A549 (cell line): Measurements from ENCODE around the gene NDUFS3. TPM values are rescaled to one million over a fixed set of nuclear protein-coding genes. Genes with fewer than 3 reads are reported as not detected.

ENCODE experiments used
- ATAC-seq, 2 experiments: fragments of 200-7000 bp in 1 of 2; fragments of >200 bp in 1 of 2; cut with Nextera tagmentation in 1 of 2; cut with Tn5 transposase in 1 of 2; 3 replicates each; pipeline versions ENCODE4 v1.8.0 to v1.9.1; 2018 to 2020; ENCODE audit warnings: mild to moderate bottlenecking in 1 of 2, moderate library complexity in 1 of 2
- CTCF ChIA-PET: fragments of 300-600 bp; sonication (Branson Sonifier 250); formaldehyde crosslinking; extraction: SDS; loops from one replicate; lab custom pipeline; 2021; ENCODE audit warnings: antibody characterized with exemption, inconsistent platforms; lab: Yijun Ruan, JAX
- POLR2A ChIA-PET: fragments of 350-600 bp; formaldehyde crosslinking; extraction: SDS; loops from one replicate; lab custom pipeline; 2021; ENCODE audit warnings: antibody characterized with exemption, inconsistent platforms; lab: Yijun Ruan, JAX
- DNase-seq, 2 experiments: peaks; one replicate each; pipeline versions ENCODE4 v3.0.0 to v3.0.0-alpha.2; 2011 to 2016; ENCODE audit warnings: low read depth in 1 of 2, low spot score in 1 of 2
- FAIRE-seq: peaks from 2 replicates; lab custom pipeline; 2011; peaks lifted over from hg19 to GRCh38; lab: Jason Lieb, UNC
- H3K27ac ChIP-seq, 2 experiments: fragments of >200 bp; sonication (Bioruptor Twin); formaldehyde crosslinking; 3 replicates each; pipeline ENCODE4 v1.5.1; 2016 to 2017
- H3K4me1 ChIP-seq: fragments of >200 bp; sonication (Bioruptor Twin); formaldehyde crosslinking; 3 replicates; pipeline ENCODE4 v1.6.1; 2016
- H3K4me2 ChIP-seq: fragments of >200 bp; sonication (Bioruptor Twin); formaldehyde crosslinking; 3 replicates; pipeline ENCODE4 v1.6.1; 2016
- H3K4me3 ChIP-seq: fragments of >200 bp; sonication (Bioruptor Twin); formaldehyde crosslinking; 3 replicates; pipeline ENCODE4 v1.5.1; 2016
- H3K9me3 ChIP-seq: fragments of >200 bp; sonication (Bioruptor Twin); formaldehyde crosslinking; 3 replicates; pipeline ENCODE4 v1.6.1; 2016
- ATOH8 ChIP-seq: fragments of 250-450 bp; sonication (Bioruptor Pico); IDR thresholded peaks from 2 replicates; pipeline ENCODE4 v1.5.0; 2020; ENCODE audit warnings: low read depth, mild to moderate bottlenecking, moderate library complexity
- BCL3 ChIP-seq: fragments of >200 bp; sonication (Bioruptor Twin); formaldehyde crosslinking; IDR thresholded peaks from 3 replicates; pipeline ENCODE4 v1.6.1; 2016
- CBX8 ChIP-seq: fragments of 200-600 bp; sonication (generic); IDR thresholded peaks from 2 replicates; pipeline ENCODE4 v1.6.1; 2016
- CEBPB ChIP-seq, 2 experiments: fragments of >200 bp in 1 of 2; sonication (Bioruptor Twin) in 1 of 2; formaldehyde crosslinking in 1 of 2; IDR thresholded peaks; 2 replicates each; pipeline ENCODE4 v1.6.1; 2012 to 2016
- CHD4 ChIP-seq: fragments of 200-600 bp; sonication (generic); IDR thresholded peaks from 2 replicates; pipeline ENCODE4 v1.6.1; 2016; ENCODE audit warnings: antibody characterized with exemption, mild to moderate bottlenecking, borderline replicate concordance
- EHF ChIP-seq: fragments of 250-450 bp; sonication (Bioruptor Pico); IDR thresholded peaks from 2 replicates; pipeline ENCODE4 v1.5.0; 2020; ENCODE audit warnings: mild to moderate bottlenecking
- EHMT2 ChIP-seq: fragments of 200-600 bp; sonication (generic); IDR thresholded peaks from 2 replicates; pipeline ENCODE4 v1.6.1; 2016; ENCODE audit warnings: antibody characterized with exemption, low read depth, mild to moderate bottlenecking, moderate library complexity
- ESRRA ChIP-seq: fragments of 150-350 bp; IDR thresholded peaks from 2 replicates; pipeline ENCODE4 v1.6.1; 2014; ENCODE audit warnings: mild to moderate bottlenecking, low read length, borderline replicate concordance
- FOSB ChIP-seq: fragments of 250-450 bp; sonication (Bioruptor Pico); IDR thresholded peaks from 2 replicates; pipeline ENCODE4 v1.5.0; 2020; ENCODE audit warnings: mild to moderate bottlenecking, moderate library complexity
- HOXB13 ChIP-seq: fragments of 250-450 bp; sonication (Bioruptor Pico); IDR thresholded peaks from 2 replicates; pipeline ENCODE4 v1.5.0; 2020; ENCODE audit warnings: low read depth, mild to moderate bottlenecking, moderate library complexity
- JUN ChIP-seq, 2 experiments: fragments of >200 bp; sonication (Bioruptor Twin); formaldehyde crosslinking; IDR thresholded peaks; 2 replicates in 1 of 2; 3 replicates in 1 of 2; pipeline ENCODE4 v1.6.1; 2016 to 2017
- KDM1A ChIP-seq: fragments of 200-600 bp; sonication (generic); IDR thresholded peaks from 2 replicates; pipeline ENCODE4 v1.6.1; 2016; ENCODE audit warnings: low read depth, mild to moderate bottlenecking
- MAFK ChIP-seq: fragments of 450-650 bp; IDR thresholded peaks from 2 replicates; pipeline ENCODE4 v1.6.1; 2014; ENCODE audit not compliant: partially characterized antibody
- MYC ChIP-seq: IDR thresholded peaks from 2 replicates; pipeline ENCODE4 v1.6.1; 2012; ENCODE audit warnings: mild to moderate bottlenecking, inconsistent platforms, low read length, improper control_type of control experiment, borderline replicate concordance
- NR3C1 ChIP-seq: fragments of >200 bp; sonication (Bioruptor Twin); formaldehyde crosslinking; IDR thresholded peaks from 3 replicates; pipeline ENCODE4 v1.6.1; 2017
- PBX3 ChIP-seq: IDR thresholded peaks from 2 replicates; pipeline ENCODE4 v1.6.1; 2012
- RARB ChIP-seq: fragments of 250-450 bp; sonication (Bioruptor Pico); IDR thresholded peaks from 2 replicates; pipeline ENCODE4 v1.8.0; 2021; ENCODE audit warnings: mild to moderate bottlenecking, moderate library complexity
- RNF2 ChIP-seq: fragments of 200-600 bp; sonication (generic); IDR thresholded peaks from 2 replicates; pipeline ENCODE4 v1.6.1; 2016; ENCODE audit warnings: low read depth, mild to moderate bottlenecking, antibody characterized with exemption, moderate library complexity, borderline replicate concordance
- SMC3 ChIP-seq: fragments of >200 bp; sonication (Bioruptor Twin); formaldehyde crosslinking; IDR thresholded peaks from 3 replicates; pipeline ENCODE4 v1.6.1; 2018; ENCODE audit warnings: inconsistent platforms
- TFCP2L1 ChIP-seq: fragments of 250-450 bp; sonication (Bioruptor Pico); IDR thresholded peaks from 2 replicates; pipeline ENCODE4 v1.5.0; 2021; ENCODE audit warnings: mild to moderate bottlenecking
- TP53 ChIP-seq: fragments of 250-450 bp; sonication (Bioruptor Pico); IDR thresholded peaks from 2 replicates; pipeline ENCODE4 v1.5.0; 2021; ENCODE audit warnings: mild to moderate bottlenecking, moderate library complexity
- ZFP36 ChIP-seq: fragments of 450-650 bp; IDR thresholded peaks from 2 replicates; pipeline ENCODE4 v1.6.1; 2014; ENCODE audit warnings: borderline replicate concordance; ENCODE audit not compliant: partially characterized antibody
- WGBS: methylation state at CpG from one replicate; pipeline ENCODE4 v1.1.6; 2017; ENCODE audit errors: missing lambda C conversion rate; 5-methylcytosine and 5-hydroxymethylcytosine counted together
- polyA plus RNA-seq, 4 experiments: library from polyadenylated mRNA; depleted of rRNA in 3 of 4; stranded (reverse); fragments of >200 nt; fragmentation: RNase III in 1 of 4; extraction: RNeasy Plus Mini Kit Qiagen cat#74134 plus additional on column Dnase treatment in 1 of 4; gene quantifications; 2 replicates in 3 of 4; 3 replicates in 1 of 4; pipeline ENCODE4 v1.2.3, GENCODE V29; 2011 to 2017

The NDUFS3 gene
- polyA plus RNA-seq, 2 of the 4 experiments (the other 2 are of a cell fraction), result 142 to 156 TPM

GRCh38 chr11:47589118-47589517, 10.2 kb downstream of the NDUFS3 start (continued):
- TF ChIP-seq JUN (IDR thresholded peaks at IDR 0.05), result no peak
- TF ChIP-seq HOXB13 (CRISPR knock-in tag), result no peak

GRCh38 chr11:47589584-47589976, 10.7 kb downstream of the NDUFS3 start:
- DNase-seq, result no peak
- no peak for ATAC-seq
- FAIRE-seq, result no peak
- CTCF ChIA-PET, result no interaction called here
- no peak for TF ChIP-seq ESRRA
- TF ChIP-seq CHD4, result no peak
- no peak for TF ChIP-seq RNF2
- no peak for TF ChIP-seq BCL3
- no peak for TF ChIP-seq EHF
- TF ChIP-seq MYC, result no peak
- no peak for TF ChIP-seq TP53
- TF ChIP-seq ATOH8, result no peak
- TF ChIP-seq NR3C1, result no peak
- TF ChIP-seq SMC3, result no peak
- TF ChIP-seq TFCP2L1 (CRISPR knock-in tag), result no peak
- TF ChIP-seq, all 56 proteins: peak for 0
- Histone ChIP-seq H3K4me2 (no peak overlapping the region), H3K4me3 (no peak overlapping the region), H3K27ac (no peak overlapping the region), H3K9me3 (no peaks in the 10 kb centered on the region), H3K4me1 (peaks cover 8% of the 10 kb centered on the region; the same call in 1 of the 3 replicates)
- WGBS, result 96% methylated on average over 35 of the region's 51 CpGs
- POLR2A ChIA-PET, result no interaction called here

- H3K9me3 ChIP-seq, result no peaks in the 10 kb centered on the region
- no peak for FAIRE-seq
- no peak overlapping the region for H3K27ac ChIP-seq
- no peak overlapping the region for H3K4me3 ChIP-seq
- WGBS, result 97% methylated on average over 106 of the region's 122 CpGs
- TF ChIP-seq JUN (IDR thresholded peaks at IDR 0.05), result no peak
- no peak for TF ChIP-seq MAFK
- no peak for TF ChIP-seq ESRRA
- TF ChIP-seq RARB, result no peak
- no peak for TF ChIP-seq MYC
- TF ChIP-seq KDM1A, result no peak
- no peak for TF ChIP-seq CHD4
- H3K4me1 ChIP-seq, result peaks cover 8% of the 10 kb centered on the region; the same call in 1 of the 3 replicates
- POLR2A ChIA-PET, result no interaction called here
- CTCF ChIA-PET, result no interaction called here
- no peak for ATAC-seq
- no peak overlapping the region for H3K4me2 ChIP-seq
- DNase-seq, result no peak
Observed at GRCh38 chr11:47589977-47590861, 11.3 kb downstream of the NDUFS3 start.

GRCh38 chr11:47591764-47592163, 12.9 kb downstream of the NDUFS3 start:
- POLR2A ChIA-PET, result interaction anchor here (0.5 kb wide), 1 partner anchor 36 kb away, joined by 3 read pairs; no protein-coding TSS in a partner anchor
- no peak for FAIRE-seq
- 70% methylated on average over 7 of the region's 7 CpGs for WGBS

More at GRCh38 chr11:47591764-47592163, 12.9 kb downstream of the NDUFS3 start:
- ATAC-seq, result no peak
- no peak overlapping the region for H3K4me3 ChIP-seq
- no peak for DNase-seq
- TF ChIP-seq HOXB13 (CRISPR knock-in tag) (no peak), CBX8 (no peak), ZFP36 (no peak), PBX3 (no peak), CEBPB (IDR thresholded peaks at IDR 0.05) (no peak), JUN (IDR thresholded peaks at IDR 0.05) (no peak), EHMT2 (no peak), FOSB (CRISPR knock-in tag) (no peak)
- no peak overlapping the region for H3K4me2 ChIP-seq
- H3K4me1 ChIP-seq, result peaks cover 8% of the 10 kb centered on the region; the same call in 1 of the 3 replicates
- no peaks in the 10 kb centered on the region for H3K9me3 ChIP-seq
- H3K27ac ChIP-seq, result no peak overlapping the region
- CTCF ChIA-PET, result interaction anchor here (0.6 to 1.1 kb wide), 2 partner anchors 113 to 139 kb away, joined by 3 to 4 read pairs; no protein-coding TSS in a partner anchor
